ENCODE measurements around the gene CLMN. TPM values are rescaled to one million over a fixed set of nuclear protein-coding genes. Genes with fewer than 3 reads are reported as not detected.

Gene CLMN
- total RNA-seq, 1 donor from 2014 or later: 6.3 TPM

DNA sequence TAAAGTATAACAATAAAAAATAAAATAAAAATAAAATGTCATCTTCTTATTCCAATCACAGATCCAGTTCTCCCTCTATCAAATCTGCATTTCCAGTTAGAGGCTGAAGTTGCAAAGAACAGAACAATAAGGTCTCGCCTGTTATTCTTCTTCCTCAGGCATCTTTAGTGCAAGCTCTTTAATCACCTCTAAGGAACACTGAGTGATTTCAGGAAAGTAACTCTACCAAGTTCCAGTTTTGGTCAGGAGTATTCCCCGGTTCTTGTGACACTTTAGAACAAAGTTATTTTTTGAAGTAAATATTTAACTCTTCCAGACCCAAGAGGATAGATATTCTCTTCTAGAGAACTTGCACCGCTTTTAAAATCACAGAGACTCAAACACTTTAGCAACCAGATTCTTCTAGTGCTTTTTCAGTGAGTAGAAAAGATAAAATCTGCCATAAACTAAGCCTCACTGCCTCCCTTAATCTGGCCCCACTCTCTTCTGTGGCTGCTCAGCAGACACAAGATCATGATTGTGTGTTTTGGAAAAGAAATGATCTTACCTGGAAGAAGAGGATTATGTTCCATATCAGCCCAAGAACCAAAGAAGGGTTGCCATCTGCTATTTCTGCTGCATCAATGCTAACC is 104.5 kb downstream of the CLMN start:
- Mint-ChIP-seq H3K4me3 (no peak overlapping the region), H3K27me3 (ENCODE audit: insufficient read depth, low read depth) (no peaks in the 10 kb centered on the region), H3K4me1 (peaks cover 13% of the 10 kb centered on the region), H3K27ac (no peak overlapping the region), H3K9me3 (peaks cover 3% of the 10 kb centered on the region), H3K36me3 (peaks cover 6% of the 10 kb centered on the region)
- Histone ChIP-seq H3K27ac (no peak overlapping the region), H3K9ac (no peak overlapping the region), H2AFZ (replicated peaks) (no peak overlapping the region), H3K27me3 (peaks cover 7% of the 10 kb centered on the region), H4K20me1 (ENCODE audit: low read depth) (no peaks in the 10 kb centered on the region), H3K36me3 (no peaks in the 10 kb centered on the region), H3K4me2 (no peak overlapping the region), H3K4me1 (no peaks in the 10 kb centered on the region), H3F3A (ENCODE audit: low read depth) (no peaks in the 10 kb centered on the region), H3K79me2 (ENCODE audit: low read depth) (no peaks in the 10 kb centered on the region), H3K4me3 (no peak overlapping the region), H3K9me3 (ENCODE audit: low read depth) (no peaks in the 10 kb centered on the region)
- TF ChIP-seq, protein P1, sequence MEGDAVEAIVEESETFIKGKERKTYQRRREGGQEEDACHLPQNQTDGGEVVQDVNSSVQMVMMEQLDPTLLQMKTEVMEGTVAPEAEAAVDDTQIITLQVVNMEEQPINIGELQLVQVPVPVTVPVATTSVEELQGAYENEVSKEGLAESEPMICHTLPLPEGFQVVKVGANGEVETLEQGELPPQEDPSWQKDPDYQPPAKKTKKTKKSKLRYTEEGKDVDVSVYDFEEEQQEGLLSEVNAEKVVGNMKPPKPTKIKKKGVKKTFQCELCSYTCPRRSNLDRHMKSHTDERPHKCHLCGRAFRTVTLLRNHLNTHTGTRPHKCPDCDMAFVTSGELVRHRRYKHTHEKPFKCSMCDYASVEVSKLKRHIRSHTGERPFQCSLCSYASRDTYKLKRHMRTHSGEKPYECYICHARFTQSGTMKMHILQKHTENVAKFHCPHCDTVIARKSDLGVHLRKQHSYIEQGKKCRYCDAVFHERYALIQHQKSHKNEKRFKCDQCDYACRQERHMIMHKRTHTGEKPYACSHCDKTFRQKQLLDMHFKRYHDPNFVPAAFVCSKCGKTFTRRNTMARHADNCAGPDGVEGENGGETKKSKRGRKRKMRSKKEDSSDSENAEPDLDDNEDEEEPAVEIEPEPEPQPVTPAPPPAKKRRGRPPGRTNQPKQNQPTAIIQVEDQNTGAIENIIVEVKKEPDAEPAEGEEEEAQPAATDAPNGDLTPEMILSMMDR (IDR thresholded peaks at IDR 0.05): no peak
- TF ChIP-seq EZH2 (IDR thresholded peaks at IDR 0.05): no peak
- no peak for TF ChIP-seq EZH2phosphoT487 (IDR thresholded peaks at IDR 0.05)
- DNase-seq (ENCODE audit: low spot score): no peak

DNA sequence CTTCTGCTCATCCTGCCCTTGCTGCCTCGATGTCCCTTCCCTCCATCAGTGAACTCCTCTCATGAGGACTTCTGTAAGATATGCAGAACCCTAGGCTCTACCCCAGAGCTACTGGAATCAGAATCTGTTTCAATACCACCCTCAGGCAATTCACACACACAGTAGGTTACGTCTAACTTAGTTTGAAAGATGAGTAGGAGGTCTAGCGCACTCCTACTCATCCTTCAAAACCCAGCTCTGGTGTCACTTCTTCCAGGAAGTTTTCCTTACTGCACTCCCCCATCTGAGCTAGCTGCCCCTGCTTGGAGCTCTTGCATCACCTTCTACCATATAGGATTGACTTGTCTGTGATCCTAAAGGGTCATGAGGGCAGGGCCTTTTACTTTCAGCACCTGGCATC is 105.9 kb downstream of the CLMN start:
- no peaks in the 10 kb centered on the region for H3K9me3 ChIP-seq (ENCODE audit: low read depth)
- Mint-ChIP-seq H3K4me3 (no peak overlapping the region), H3K27ac (no peak overlapping the region), H3K36me3 (peaks cover 2% of the 10 kb centered on the region), H3K4me1 (peaks cover 10% of the 10 kb centered on the region), H3K9me3 (peaks cover 3% of the 10 kb centered on the region), H3K27me3 (ENCODE audit: insufficient read depth, low read depth) (no peaks in the 10 kb centered on the region)
- H2AFZ ChIP-seq (replicated peaks): no peak overlapping the region
- no peaks in the 10 kb centered on the region for H3K36me3 ChIP-seq
- TF ChIP-seq EZH2phosphoT487 (IDR thresholded peaks at IDR 0.05) (no peak), EZH2 (IDR thresholded peaks at IDR 0.05) (no peak)
- TF ChIP-seq, protein P1 (IDR thresholded peaks at IDR 0.05): no peak
- no peak overlapping the region for H3K9ac ChIP-seq
- no peaks in the 10 kb centered on the region for H4K20me1 ChIP-seq (ENCODE audit: low read depth)
- H3K4me2 ChIP-seq: no peak overlapping the region
- no peak for DNase-seq (ENCODE audit: low spot score)
- H3K4me1 ChIP-seq: no peaks in the 10 kb centered on the region
- H3K79me2 ChIP-seq (ENCODE audit: low read depth): no peaks in the 10 kb centered on the region
- H3K27ac ChIP-seq: no peak overlapping the region
- peaks cover 7% of the 10 kb centered on the region for H3K27me3 ChIP-seq
- H3F3A ChIP-seq (ENCODE audit: low read depth): no peaks in the 10 kb centered on the region
- no peak overlapping the region for H3K4me3 ChIP-seq

DNA sequence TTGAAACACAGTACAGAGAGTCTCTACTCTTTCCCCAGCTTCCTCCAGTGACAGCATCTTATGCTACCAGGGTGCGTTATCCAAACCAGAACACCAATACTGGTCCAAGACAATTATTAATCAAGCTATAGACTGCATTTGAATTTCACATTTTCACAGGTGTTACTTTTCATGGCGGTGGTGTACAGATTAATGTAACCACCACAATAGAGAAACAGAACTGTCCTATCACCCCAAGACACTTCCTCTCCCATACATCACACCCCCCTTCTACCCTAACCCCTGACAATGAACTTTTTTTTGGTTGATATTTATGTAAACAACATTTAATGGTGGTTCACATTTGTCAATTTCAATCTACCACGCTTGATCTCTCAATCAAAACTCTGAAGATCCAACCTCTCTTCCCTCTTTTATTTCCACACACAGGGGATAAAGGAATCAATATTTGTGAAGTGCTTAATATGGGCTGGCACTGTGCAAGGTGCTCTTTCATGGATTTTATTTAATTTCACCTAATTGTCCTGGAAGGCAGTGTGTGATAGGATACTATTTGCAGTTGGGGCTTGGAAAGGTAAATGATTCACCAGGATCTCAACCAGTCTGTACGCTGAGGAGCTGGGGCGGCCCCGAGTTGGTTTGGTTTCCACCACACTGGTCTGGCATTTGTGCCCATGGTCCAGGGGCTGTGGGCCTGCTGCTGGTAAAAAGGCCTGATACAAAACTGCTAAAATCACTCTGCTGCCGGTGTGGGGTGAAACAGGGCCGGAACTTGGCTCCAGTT is 107.8 kb downstream of the CLMN start:
- H3K36me3 ChIP-seq: no peaks in the 10 kb centered on the region
- no peak overlapping the region for H3K4me2 ChIP-seq
- H3K9me3 Mint-ChIP-seq: peaks cover 3% of the 10 kb centered on the region
- TF ChIP-seq, protein P1 (IDR thresholded peaks at IDR 0.05): no peak
- no peak for DNase-seq (ENCODE audit: low spot score)
- H2AFZ ChIP-seq (replicated peaks): no peak overlapping the region
- H3K9ac ChIP-seq: no peak overlapping the region
- peaks cover 2% of the 10 kb centered on the region for H3K36me3 Mint-ChIP-seq
- H3K4me3 Mint-ChIP-seq: no peak overlapping the region
- no peaks in the 10 kb centered on the region for H3K27me3 Mint-ChIP-seq (ENCODE audit: insufficient read depth, low read depth)
- H3K27me3 ChIP-seq: peaks cover 2% of the 10 kb centered on the region
- H4K20me1 ChIP-seq (ENCODE audit: low read depth): no peaks in the 10 kb centered on the region
- no peak overlapping the region for H3K4me3 ChIP-seq
- no peaks in the 10 kb centered on the region for H3K79me2 ChIP-seq (ENCODE audit: low read depth)
- H3K9me3 ChIP-seq (ENCODE audit: low read depth): no peaks in the 10 kb centered on the region
- H3K4me1 ChIP-seq: no peaks in the 10 kb centered on the region
- H3K4me1 Mint-ChIP-seq: peaks cover 8% of the 10 kb centered on the region
- H3K27ac ChIP-seq: no peak overlapping the region
- H3F3A ChIP-seq (ENCODE audit: low read depth): no peaks in the 10 kb centered on the region
- H3K27ac Mint-ChIP-seq: no peak overlapping the region

Data from neural progenitor cell (in vitro differentiated cells).